Right kidney (tissue), 1 donor: ENCODE data around the gene SAFB.
"Not testable (repeated sequence)": the region's sequence is repeated elsewhere in the genome, so short reads cannot be mapped to it uniquely, and the experiment has no call there.

ENCODE experiments used
- DNase-seq: peaks from one replicate; pipeline ENCODE4 v3.0.0-alpha.2; 2016

The SAFB gene

GRCh38 chr19:5686326-5686646, 63.4 kb downstream of the SAFB start:
- DNase-seq = no peak

- peak; percentile 95 for DNase-seq
Measured at GRCh38 chr19:5686647-5687359, 63.9 kb downstream of the SAFB start.

GRCh38 chr19:5687360-5688198, 64.7 kb downstream of the SAFB start:
- no peak for DNase-seq

- DNase-seq = not testable (repeated sequence)
Measured at GRCh38 chr19:5688262-5688881, 65.5 kb downstream of the SAFB start.

GRCh38 chr19:5690125-5690954, 67.5 kb downstream of the SAFB start, which contains the start of gene RPL36:
Gene RPL36 (plus strand): TSS chr19:5690295. CDS start chr19:5690508, 213 bp downstream.
- peak; percentile 99 for DNase-seq

- peak; percentile 60 for DNase-seq
Measured at GRCh38 chr19:5690955-5691821, 68.3 kb downstream of the SAFB start.

GRCh38 chr19:5691822-5692722, 69.2 kb downstream of the SAFB start:
- DNase-seq = no peak

- no peak for DNase-seq
Measured at GRCh38 chr19:5692723-5693194, 69.9 kb downstream of the SAFB start.

- no peak for DNase-seq
Measured at GRCh38 chr19:5693195-5694166, 70.6 kb downstream of the SAFB start.

- no peak for DNase-seq
Measured at GRCh38 chr19:5694167-5694955, 71.5 kb downstream of the SAFB start.

GRCh38 chr19:5694956-5695648, 72.2 kb downstream of the SAFB start:
- no peak for DNase-seq

- DNase-seq = no peak
Measured at GRCh38 chr19:5695649-5696195, 72.8 kb downstream of the SAFB start.

- DNase-seq = no peak
Measured at GRCh38 chr19:5696196-5697021, 73.5 kb downstream of the SAFB start.

GRCh38 chr19:5697022-5697889, 74.4 kb downstream of the SAFB start:
- no peak for DNase-seq
